GM15510 (cell line): Measurements from ENCODE around the gene EEIG1.

Experiments used
- POLR2A ChIP-seq: IDR thresholded peaks from 3 replicates; pipeline ENCODE4 v1.6.1; 2011; ENCODE audit warnings: borderline replicate concordance; ENCODE audit not compliant: insufficient read length; ENCODE audit errors: extremely low read depth

Gene EEIG1

DNA sequence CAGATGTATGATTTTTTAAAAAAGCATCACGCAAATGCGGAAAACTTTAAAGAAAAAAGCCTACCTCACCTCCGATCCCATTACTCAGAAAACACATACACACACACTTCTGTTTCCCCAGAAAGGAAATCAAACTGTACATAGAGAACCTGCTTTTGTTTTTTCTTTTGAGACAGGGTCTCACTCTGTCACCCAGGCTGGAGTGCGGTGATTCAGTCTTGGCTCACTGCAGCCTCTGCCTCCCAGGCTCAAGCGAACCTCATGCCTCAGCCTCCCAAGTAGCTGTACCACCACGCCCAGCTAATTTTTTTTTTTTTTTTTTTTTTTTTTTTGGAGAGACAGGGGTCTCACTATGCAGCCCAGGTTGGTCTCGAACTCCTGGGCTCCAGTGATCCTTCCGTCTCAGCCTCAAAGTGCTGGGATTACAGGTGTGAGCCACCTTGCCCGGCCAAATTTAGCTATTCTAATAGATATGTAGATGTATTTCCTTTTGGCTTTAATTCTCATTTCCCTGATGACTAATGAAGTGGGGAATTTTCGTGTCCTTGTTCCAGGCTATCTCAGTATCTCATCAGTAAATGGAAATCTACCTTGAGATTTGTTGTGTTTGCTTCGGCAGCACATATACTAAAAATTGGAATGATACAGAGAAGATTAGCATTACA is 25.7 kb upstream of the EEIG1 start:
- TF ChIP-seq POLR2A: no peak

DNA sequence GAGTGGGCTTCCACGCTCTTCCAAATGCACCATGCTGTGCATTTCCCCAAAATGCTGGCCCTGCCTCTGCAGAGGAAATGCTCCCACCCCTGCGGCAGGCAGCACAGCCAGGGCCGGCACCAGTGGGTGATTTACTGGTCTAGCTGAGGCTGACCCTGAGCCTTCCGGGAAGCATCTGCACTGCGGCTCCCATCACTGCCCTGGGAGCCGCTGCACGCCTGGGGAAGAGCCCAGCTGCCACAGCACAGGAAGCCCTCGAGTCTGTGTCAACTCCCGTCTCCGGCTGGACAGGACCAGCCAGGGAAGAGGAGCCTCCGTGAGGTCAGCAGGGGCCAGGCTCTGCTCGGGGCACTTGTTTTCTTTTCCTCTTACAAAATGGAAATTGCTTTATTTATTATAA is 25.1 kb upstream of the EEIG1 start:
- TF ChIP-seq POLR2A: no peak

DNA sequence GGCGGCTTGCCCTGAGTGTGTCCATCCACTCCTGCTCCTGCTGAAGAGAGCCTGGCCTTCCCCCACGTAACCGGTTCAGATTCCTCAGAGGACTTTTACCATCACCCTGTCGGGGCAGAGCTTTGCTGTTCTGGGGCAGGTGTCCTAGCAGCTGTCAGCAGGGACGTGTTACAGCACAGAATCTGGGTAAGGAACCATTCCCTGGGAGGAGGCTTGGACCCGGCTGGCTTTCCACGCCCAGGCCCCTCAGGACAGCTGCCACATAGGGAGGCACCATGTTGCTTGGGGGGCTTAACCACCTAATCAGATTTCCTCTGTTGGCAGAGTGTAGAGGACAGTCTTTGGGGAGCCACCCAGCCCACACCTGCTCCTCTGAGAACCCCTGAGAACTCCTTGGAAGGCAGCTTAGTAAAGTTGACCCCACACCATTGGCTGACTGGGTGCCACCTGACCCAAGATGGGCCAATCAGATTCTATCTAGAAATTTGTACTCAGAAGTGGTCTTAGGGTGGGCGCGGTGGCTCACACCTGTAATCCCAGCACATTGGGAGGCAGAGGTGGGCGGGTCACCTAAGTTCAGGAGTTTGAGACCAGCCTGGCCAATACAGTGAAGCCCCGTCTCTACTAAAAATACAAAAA is 23.3 kb upstream of the EEIG1 start:
- no peak for TF ChIP-seq POLR2A

GRCh38 chr9:128002959-128003358 is 22.2 kb upstream of the EEIG1 start:
- no peak for TF ChIP-seq POLR2A

- TF ChIP-seq POLR2A: no peak
Measured at GRCh38 chr9:128001779-128002298, 21.1 kb upstream of the EEIG1 start.

- TF ChIP-seq POLR2A: no peak
Measured at GRCh38 chr9:128001151-128001778, 20.5 kb upstream of the EEIG1 start.

GRCh38 chr9:127999461-127999860 is 18.7 kb upstream of the EEIG1 start:
- TF ChIP-seq POLR2A: no peak

DNA sequence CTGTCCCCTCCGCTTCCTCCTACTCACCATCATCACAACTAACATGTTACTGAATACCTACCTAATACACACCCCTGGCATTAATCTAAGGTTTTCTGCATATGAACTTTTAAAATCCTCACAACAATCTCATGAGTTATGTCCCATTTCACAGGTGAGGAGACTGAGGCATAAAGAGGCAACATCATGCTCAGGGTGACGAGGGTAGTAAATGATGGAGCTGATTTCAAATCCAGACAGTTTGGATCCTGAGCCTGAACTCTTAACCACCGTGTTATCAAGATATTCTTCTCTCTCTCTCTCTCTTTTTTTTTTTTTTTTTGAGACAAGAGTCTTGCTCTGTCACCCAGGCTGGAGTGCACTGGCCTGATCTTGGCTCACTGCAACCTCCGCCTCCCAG is 12.9 kb upstream of the EEIG1 start:
- no peak for TF ChIP-seq POLR2A

DNA sequence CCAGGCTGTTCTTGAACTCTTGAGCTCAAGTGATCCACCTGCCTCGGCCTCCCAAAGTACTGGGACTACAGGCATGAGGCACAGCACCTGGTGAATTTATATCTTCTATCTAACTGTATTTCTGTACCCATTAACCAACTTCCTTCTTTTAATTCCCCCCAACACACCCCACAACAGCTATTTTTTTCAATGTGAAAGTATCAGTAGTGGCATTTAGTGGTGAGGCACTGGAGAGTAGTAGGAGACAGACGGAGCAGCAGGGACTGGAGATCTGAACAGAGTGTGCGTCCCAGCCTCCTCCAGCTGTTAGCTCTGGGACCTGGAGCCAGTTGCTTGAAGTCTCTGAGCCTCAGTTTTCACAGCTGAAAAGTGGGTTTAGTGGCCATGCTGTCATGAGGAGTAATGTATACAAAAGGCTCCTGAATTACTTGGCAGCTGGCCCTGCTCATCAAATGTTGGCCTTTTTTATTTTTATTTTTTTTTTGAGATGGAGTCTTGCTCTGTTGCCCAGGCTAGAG is 11.0 kb upstream of the EEIG1 start:
- no peak for TF ChIP-seq POLR2A

DNA sequence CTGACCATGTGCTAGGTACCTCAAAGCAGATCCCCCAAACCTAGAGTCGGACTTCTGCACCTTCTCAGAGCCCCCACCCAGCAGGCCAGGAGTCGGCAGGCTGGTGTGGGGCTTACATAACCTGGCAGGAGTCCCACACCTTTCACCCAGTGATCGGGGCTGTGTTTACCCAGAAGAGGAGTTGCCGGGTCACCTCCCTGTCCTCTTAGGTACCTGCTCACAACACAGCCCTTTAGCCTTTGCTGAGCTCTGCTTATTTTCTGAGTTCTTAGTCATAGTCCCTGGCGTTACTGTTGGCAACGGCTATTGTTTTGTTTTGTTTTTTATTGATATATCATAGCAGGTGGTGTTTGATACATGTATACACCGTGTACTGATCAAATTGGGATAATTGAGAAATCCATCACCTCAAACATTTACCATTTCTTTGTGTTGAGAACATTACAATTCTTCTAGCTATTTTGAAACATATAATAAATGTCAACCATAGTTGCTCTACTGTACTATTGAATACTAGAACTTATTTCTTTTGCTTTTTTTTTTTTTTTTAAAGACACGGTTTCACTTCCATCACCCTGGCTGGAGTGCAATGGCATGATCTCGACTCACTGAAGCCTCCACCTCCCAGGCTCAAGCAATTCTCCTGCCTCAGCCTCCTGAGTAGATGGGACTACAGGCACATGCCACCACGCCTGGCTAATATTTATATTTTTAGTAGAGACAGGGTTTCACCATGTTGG is 10.4 kb upstream of the EEIG1 start:
- no peak for TF ChIP-seq POLR2A

- TF ChIP-seq POLR2A: no peak
Measured at GRCh38 chr9:127990554-127990953, 9.8 kb upstream of the EEIG1 start.

DNA sequence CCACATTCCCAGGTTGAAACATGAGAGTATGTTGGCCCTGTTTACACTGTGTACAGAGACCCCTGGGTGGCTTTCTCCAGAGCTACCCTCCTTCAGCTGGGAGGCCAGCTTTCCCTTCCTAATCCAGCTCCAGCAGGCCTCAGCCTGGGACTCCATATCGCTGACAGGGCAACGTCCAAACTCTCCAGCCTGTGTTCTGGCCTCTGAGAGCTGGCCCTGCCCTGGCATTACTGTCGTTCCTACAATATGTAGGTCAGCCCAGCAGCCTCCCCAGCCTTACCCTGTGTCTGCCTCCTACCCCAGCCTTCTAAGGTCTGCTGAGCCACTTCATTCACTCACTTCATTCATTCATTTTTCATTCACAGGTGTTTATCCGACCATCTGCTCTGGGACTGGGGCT is 8.3 kb upstream of the EEIG1 start:
- TF ChIP-seq POLR2A: no peak

DNA sequence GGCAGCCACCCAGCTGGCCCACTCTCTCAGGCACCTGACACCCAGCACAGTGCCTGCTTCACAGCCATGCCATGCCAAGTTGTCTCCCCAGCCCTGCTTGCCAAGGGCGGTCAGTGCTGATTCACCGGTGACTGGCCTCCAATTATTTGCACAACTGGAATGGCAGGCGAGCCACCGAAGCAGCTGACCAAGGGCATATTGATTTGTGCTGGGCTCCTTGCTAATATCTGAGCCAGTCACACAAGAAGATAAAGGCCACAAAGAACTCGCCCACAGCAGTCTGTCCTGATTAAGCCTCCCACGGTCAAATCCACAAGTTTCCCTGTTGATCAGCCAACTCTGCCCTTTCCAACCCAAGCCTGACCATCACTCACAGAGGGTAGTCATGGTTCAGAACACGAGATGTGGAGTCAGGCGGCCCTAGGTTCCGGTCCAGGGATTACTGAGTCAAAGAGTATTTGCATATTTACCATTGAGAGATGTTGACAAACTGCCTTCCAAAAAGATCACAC is 6.4 kb upstream of the EEIG1 start:
- no peak for TF ChIP-seq POLR2A

DNA sequence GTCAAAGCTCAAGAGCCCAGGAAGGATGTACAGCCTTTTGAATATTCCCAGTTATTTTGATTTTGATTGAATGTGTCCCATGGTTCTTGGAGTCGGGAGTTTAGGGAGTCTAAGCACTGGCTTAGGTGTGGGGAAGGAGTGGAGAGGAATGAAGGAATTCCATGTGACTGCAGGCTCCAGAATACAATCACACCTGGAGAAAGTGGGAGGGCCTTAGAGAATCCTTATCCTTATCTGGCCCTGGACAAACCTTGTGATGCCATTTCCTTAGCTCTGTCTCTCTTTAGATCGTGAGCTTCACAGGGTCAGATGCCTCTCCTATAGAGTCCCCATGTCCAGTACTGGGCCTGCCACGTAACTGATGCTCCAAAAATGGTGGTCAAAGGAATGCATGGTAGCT is 4.2 kb upstream of the EEIG1 start:
- no peak for TF ChIP-seq POLR2A

DNA sequence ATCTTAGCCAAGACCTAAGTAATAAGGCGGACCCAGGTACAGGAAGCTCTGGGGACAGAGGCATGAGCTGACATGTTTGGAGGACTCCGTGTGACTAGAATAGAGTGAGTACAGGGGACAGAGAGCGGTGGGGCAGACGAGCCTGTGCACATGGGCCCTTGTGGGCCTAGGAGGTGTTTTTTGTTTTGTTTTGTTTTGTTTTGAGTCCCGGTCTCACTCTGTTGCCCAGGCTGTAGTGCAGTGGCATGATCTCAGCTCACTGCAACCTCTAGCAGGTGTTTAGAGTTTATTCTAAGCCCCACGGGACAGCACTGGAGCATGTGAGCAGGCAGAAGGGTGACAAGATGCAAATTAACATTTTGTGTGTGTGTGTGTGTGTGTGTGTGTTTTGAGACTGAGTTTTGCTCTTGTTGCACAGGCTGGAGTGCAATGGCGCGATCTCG is 3.1 kb upstream of the EEIG1 start:
- TF ChIP-seq POLR2A: no peak

DNA sequence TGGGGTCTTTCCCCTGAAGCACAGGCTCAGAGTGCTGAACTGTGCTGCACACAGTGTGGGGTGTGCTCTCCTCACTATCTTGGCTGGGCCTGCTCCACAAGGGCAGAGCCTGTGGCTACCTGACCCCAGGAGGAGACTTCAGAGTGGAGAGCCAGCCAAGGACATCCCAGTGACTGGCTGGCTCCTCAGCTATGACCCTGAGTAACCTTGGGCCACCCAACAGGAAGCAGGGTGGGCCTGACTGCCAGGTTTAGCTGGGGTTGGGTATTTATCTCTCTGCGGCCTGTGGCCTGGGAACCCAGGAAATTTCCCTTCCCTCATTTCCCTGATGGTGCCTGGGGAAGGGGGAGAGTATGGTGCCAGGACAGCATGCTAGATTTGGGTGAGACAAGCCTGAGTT is 2.1 kb upstream of the EEIG1 start:
- TF ChIP-seq POLR2A: no peak
